ENCODE results near the gene OR5A1. TPM values are rescaled to one million over a fixed set of nuclear protein-coding genes. Genes with fewer than 3 reads are reported as not detected.

Gene OR5A1
- total RNA-seq, 2 donors from 2014 or later = not detected

DNA sequence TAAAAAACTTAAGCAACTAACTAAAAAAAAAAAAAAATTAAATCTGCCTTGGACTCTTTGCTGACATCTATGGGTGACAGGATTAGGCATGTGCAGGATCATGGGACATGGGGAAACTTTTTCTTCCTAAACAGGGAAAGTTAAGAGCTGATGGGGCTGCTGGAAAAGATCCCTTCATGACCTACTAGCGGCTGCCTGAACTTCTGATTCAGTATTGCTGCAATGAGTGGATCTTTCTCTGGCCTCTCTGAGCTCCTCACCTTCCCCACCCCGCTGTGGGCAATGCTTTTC is 35.1 kb upstream of the OR5A1 start:
- Mint-ChIP-seq H3K4me3 (no peak overlapping the region), H3K9me3 (peaks cover 82% of the 10 kb centered on the region), H3K27ac (no peak overlapping the region), H3K4me1 (no peaks in the 10 kb centered on the region), H3K27me3 (ENCODE audit: insufficient read depth) (no peaks in the 10 kb centered on the region), H3K36me3 (ENCODE audit: low read depth) (no peaks in the 10 kb centered on the region)
- Histone ChIP-seq H3K9ac (ENCODE audit: extremely low read depth, low read length, poor library complexity, severe bottlenecking) (no peak overlapping the region), H3K9me3 (ENCODE audit: control insufficient read depth, low read length) (peaks cover 31% of the 10 kb centered on the region), H3K4me1 (ENCODE audit: control insufficient read depth, insufficient read depth, low read length) (no peaks in the 10 kb centered on the region), H3K27ac (ENCODE audit: low read depth, low read length) (no peak overlapping the region), H3K4me3 (ENCODE audit: low read length) (no peak overlapping the region), H3K27me3 (ENCODE audit: control insufficient read depth, insufficient read depth, low read length, poor library complexity, severe bottlenecking) (no peaks in the 10 kb centered on the region), H3K36me3 (ENCODE audit: control insufficient read depth, insufficient read depth, low read length) (no peaks in the 10 kb centered on the region)
- 52% methylated on average over 2 of the region's 2 CpGs; no CpG with 5 or more reads in 1 of the 2 experiments for WGBS, 2 experiments (ENCODE audit: insufficient coverage in 1 of 2, insufficient read length in 1 of 2)
- TF ChIP-seq, protein P1, sequence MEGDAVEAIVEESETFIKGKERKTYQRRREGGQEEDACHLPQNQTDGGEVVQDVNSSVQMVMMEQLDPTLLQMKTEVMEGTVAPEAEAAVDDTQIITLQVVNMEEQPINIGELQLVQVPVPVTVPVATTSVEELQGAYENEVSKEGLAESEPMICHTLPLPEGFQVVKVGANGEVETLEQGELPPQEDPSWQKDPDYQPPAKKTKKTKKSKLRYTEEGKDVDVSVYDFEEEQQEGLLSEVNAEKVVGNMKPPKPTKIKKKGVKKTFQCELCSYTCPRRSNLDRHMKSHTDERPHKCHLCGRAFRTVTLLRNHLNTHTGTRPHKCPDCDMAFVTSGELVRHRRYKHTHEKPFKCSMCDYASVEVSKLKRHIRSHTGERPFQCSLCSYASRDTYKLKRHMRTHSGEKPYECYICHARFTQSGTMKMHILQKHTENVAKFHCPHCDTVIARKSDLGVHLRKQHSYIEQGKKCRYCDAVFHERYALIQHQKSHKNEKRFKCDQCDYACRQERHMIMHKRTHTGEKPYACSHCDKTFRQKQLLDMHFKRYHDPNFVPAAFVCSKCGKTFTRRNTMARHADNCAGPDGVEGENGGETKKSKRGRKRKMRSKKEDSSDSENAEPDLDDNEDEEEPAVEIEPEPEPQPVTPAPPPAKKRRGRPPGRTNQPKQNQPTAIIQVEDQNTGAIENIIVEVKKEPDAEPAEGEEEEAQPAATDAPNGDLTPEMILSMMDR (conservative IDR thresholded peaks at IDR 0.05) = no peak
- no peak for DNase-seq

DNA sequence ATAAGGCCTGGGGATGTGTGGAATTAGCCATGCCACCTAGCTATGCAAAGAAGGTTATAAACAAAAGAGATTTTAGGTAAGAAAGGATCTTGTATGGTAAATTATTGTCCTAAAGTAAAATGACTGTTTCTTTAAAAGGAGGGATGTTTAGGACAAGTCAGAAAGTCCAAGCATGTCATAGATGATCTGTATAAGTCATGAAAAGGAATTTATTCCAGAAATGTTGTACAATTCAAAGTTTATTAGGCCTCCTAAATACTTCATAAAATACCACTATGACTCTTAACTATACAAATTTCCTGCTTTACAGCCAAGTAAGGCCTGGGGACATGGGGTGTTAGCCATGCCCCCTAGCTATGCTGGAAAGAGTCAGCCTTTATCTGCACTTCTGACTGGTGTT is 32.7 kb upstream of the OR5A1 start:
- peak overlapping the region; percentile 49 for H3K4me3 ChIP-seq (ENCODE audit: low read length)
- no peak overlapping the region for H3K9ac ChIP-seq (ENCODE audit: extremely low read depth, low read length, poor library complexity, severe bottlenecking)
- H3K27me3 Mint-ChIP-seq (ENCODE audit: insufficient read depth) = no peaks in the 10 kb centered on the region
- no peak for DNase-seq
- peaks cover 84% of the 10 kb centered on the region for H3K9me3 Mint-ChIP-seq
- TF ChIP-seq, protein P1 (conservative IDR thresholded peaks at IDR 0.05) = no peak
- no peaks in the 10 kb centered on the region for H3K4me1 ChIP-seq (ENCODE audit: control insufficient read depth, insufficient read depth, low read length)
- no peak overlapping the region for H3K27ac Mint-ChIP-seq
- no peak overlapping the region for H3K4me3 Mint-ChIP-seq
- H3K9me3 ChIP-seq (ENCODE audit: control insufficient read depth, low read length) = peaks cover 31% of the 10 kb centered on the region
- no peaks in the 10 kb centered on the region for H3K36me3 ChIP-seq (ENCODE audit: control insufficient read depth, insufficient read depth, low read length)
- no peaks in the 10 kb centered on the region for H3K4me1 Mint-ChIP-seq
- no peaks in the 10 kb centered on the region for H3K36me3 Mint-ChIP-seq (ENCODE audit: low read depth)
- H3K27me3 ChIP-seq (ENCODE audit: control insufficient read depth, insufficient read depth, low read length, poor library complexity, severe bottlenecking) = no peaks in the 10 kb centered on the region
- no peak overlapping the region for H3K27ac ChIP-seq (ENCODE audit: low read depth, low read length)

DNA sequence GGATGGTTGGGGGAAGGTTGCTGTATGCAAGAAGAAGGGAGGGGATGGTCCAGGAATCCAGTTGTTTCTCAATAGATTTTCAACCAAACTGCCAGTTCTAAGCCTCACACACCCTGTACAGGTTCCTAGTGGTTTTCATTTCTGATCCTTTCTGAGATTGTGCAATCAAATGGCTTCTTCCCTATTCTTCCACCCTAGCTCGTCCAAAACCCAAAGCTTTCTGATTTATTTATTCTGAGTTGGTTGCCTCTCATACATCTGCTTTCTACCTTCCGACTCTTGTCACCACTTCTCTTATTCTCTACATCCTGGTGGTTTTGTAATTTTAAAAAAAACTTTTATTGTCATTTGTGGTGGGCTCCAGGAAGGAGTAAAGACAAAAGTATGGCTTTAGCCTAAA is 22.6 kb upstream of the OR5A1 start:
- Histone ChIP-seq H3K27ac (ENCODE audit: low read depth, low read length) (no peak overlapping the region), H3K4me1 (ENCODE audit: control insufficient read depth, insufficient read depth, low read length) (no peaks in the 10 kb centered on the region), H3K36me3 (ENCODE audit: control insufficient read depth, insufficient read depth, low read length) (no peaks in the 10 kb centered on the region), H3K27me3 (ENCODE audit: control insufficient read depth, insufficient read depth, low read length, poor library complexity, severe bottlenecking) (no peaks in the 10 kb centered on the region), H3K4me3 (ENCODE audit: low read length) (no peak overlapping the region), H3K9ac (ENCODE audit: extremely low read depth, low read length, poor library complexity, severe bottlenecking) (no peak overlapping the region), H3K9me3 (ENCODE audit: control insufficient read depth, low read length) (peaks cover 23% of the 10 kb centered on the region)
- no peak for DNase-seq
- TF ChIP-seq, protein P1 (conservative IDR thresholded peaks at IDR 0.05) = no peak
- no peaks in the 10 kb centered on the region for H3K27me3 Mint-ChIP-seq (ENCODE audit: insufficient read depth)
- no peaks in the 10 kb centered on the region for H3K36me3 Mint-ChIP-seq (ENCODE audit: low read depth)
- no peaks in the 10 kb centered on the region for H3K4me1 Mint-ChIP-seq
- H3K9me3 Mint-ChIP-seq = peaks cover 41% of the 10 kb centered on the region
- 80 to 81% methylated on average over 1 to 2 of the region's 2 CpGs for WGBS, 2 experiments (ENCODE audit: insufficient coverage in 1 of 2, insufficient read length in 1 of 2)
- H3K27ac Mint-ChIP-seq = no peak overlapping the region
- H3K4me3 Mint-ChIP-seq = no peak overlapping the region
